Ascending aorta (tissue), 2 donors: ENCODE measurements around the gene STAM. TPM values are rescaled to one million over a fixed set of nuclear protein-coding genes. Genes with fewer than 3 reads are reported as not detected.

Experiments
- DNase-seq, 2 donors: peaks; one replicate each; pipeline ENCODE4 v3.0.0-alpha.2; 2019; ENCODE audit warnings: low spot score in 2 of 2
- H3K27ac ChIP-seq, 2 donors: fragments of 200-600 bp; sonication (generic); one replicate each; pipeline ENCODE4 v1.5.1; 2016 to 2017; ENCODE audit warnings: mild to moderate bottlenecking in 1 of 2
- H3K27me3 ChIP-seq: fragments of 200-600 bp; sonication (generic); one replicate; pipeline ENCODE4 v1.5.1; 2017
- H3K36me3 ChIP-seq, 2 donors: fragments of 200-600 bp; sonication (generic); one replicate each; pipeline ENCODE4 v1.5.1; 2016
- H3K4me1 ChIP-seq, 2 donors: fragments of 200-600 bp; sonication (generic); one replicate each; pipeline ENCODE4 v1.5.1; 2016 to 2017; ENCODE audit warnings: mild to moderate bottlenecking in 1 of 2
- H3K4me3 ChIP-seq, 2 donors: fragments of 200-600 bp; sonication (generic); one replicate each; pipeline ENCODE4 v1.5.1; 2016 to 2017; ENCODE audit warnings: mild to moderate bottlenecking in 1 of 2
- H3K9me3 ChIP-seq, 2 donors: fragments of 200-600 bp; sonication (generic); one replicate each; pipeline ENCODE4 v1.5.1; 2016
- intact Hi-C: fragments of 100-400 bp; cut with DNase I; formaldehyde crosslinking; loops from one replicate; pipeline ENCODE4 v1.15.1; 2023
- total RNA-seq: library from RNA; depleted of rRNA; stranded (reverse); fragments of >200 nt; gene quantifications from one replicate; pipeline ENCODE4 v1.1.0, GENCODE V29; 2016
- TF ChIP-seq, protein P1 (sequence below), 3 experiments: fragments of 200-600 bp in 2 of 3; fragments of 450-650 bp in 1 of 3; sonication (generic) in 2 of 3; IDR thresholded peaks; one replicate each; pipeline ENCODE4 v1.5.1; 2016 to 2019; ENCODE audit warnings: antibody characterized with exemption in 3 of 3, mild to moderate bottlenecking in 1 of 3, moderate library complexity in 1 of 3

STAM gene
- total RNA-seq, 1 donor from 2014 or later = 1.5 TPM

- intact Hi-C loops = loop anchor here (5.0 kb wide), 1 partner anchor 496 kb away; no protein-coding TSS in a partner anchor
- H3K4me3 ChIP-seq = no peak overlapping the region
- no peaks in the 10 kb centered on the region for H3K27me3 ChIP-seq
- peak overlapping the region in 1 of 2 donors; percentile 43 for H3K27ac ChIP-seq
- H3K36me3 ChIP-seq = no peaks in the 10 kb centered on the region
- H3K4me1 ChIP-seq = no peaks in the 10 kb centered on the region
- no peak for DNase-seq
- H3K9me3 ChIP-seq = no peaks in the 10 kb centered on the region
- TF ChIP-seq, protein P1, sequence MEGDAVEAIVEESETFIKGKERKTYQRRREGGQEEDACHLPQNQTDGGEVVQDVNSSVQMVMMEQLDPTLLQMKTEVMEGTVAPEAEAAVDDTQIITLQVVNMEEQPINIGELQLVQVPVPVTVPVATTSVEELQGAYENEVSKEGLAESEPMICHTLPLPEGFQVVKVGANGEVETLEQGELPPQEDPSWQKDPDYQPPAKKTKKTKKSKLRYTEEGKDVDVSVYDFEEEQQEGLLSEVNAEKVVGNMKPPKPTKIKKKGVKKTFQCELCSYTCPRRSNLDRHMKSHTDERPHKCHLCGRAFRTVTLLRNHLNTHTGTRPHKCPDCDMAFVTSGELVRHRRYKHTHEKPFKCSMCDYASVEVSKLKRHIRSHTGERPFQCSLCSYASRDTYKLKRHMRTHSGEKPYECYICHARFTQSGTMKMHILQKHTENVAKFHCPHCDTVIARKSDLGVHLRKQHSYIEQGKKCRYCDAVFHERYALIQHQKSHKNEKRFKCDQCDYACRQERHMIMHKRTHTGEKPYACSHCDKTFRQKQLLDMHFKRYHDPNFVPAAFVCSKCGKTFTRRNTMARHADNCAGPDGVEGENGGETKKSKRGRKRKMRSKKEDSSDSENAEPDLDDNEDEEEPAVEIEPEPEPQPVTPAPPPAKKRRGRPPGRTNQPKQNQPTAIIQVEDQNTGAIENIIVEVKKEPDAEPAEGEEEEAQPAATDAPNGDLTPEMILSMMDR (IDR thresholded peaks at IDR 0.05) = no peak
These were observed 92.3 kb downstream of the STAM start for GRCh38 chr10:17736223-17736622.

GRCh38 chr10:17737027-17737965, 93.3 kb downstream of the STAM start:
- H3K36me3 ChIP-seq = no peaks in the 10 kb centered on the region
- DNase-seq = no peak
- H3K9me3 ChIP-seq = no peaks in the 10 kb centered on the region
- TF ChIP-seq, protein P1 (IDR thresholded peaks at IDR 0.05) = peak; percentile 30 to 64 (median 37)
- H3K4me1 ChIP-seq = no peaks in the 10 kb centered on the region
- H3K27me3 ChIP-seq = no peaks in the 10 kb centered on the region
- intact Hi-C loops = loop anchor here (5.0 kb wide), 1 partner anchor 495 kb away; no protein-coding TSS in a partner anchor
- H3K4me3 ChIP-seq = no peak overlapping the region
- no peak overlapping the region for H3K27ac ChIP-seq

GRCh38 chr10:17740668-17741067, 96.7 kb downstream of the STAM start:
- H3K9me3 ChIP-seq = no peaks in the 10 kb centered on the region

DNA sequence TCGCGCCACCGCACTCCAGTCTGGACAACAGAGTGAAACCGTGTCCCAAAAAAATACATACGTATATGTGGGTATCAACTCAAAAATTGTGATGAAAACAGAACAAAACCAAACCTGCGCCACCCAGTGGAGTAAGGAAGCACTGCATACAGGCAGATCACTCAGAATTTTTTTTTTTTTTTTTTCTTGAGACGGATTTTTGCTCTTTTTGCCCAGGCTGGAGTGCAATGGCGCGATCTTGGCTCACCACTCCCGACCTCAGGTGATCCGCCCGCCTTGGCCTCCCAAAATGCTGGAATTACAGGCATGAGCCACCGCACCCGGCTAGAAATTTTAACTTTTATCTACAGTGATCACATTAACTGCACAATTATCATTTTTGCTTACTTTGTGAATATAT, 99.0 kb downstream of the STAM start:
- Histone ChIP-seq H3K4me1 (no peaks in the 10 kb centered on the region), H3K4me3 (no peak overlapping the region), H3K27me3 (no peaks in the 10 kb centered on the region), H3K9me3 (no peaks in the 10 kb centered on the region), H3K36me3 (no peaks in the 10 kb centered on the region), H3K27ac (no peak overlapping the region)
- TF ChIP-seq, protein P1 (IDR thresholded peaks at IDR 0.05) = peak; percentile 67 to 93 (median 91)
- peak in 1 of 2 donors; percentile 74 for DNase-seq
- intact Hi-C loops = loop anchor here (1.0 kb wide), 1 partner anchor 136 kb away; no protein-coding TSS in a partner anchor

More at GRCh38 chr10:17740668-17741067, 96.7 kb downstream of the STAM start:
- Histone ChIP-seq H3K27me3 (no peaks in the 10 kb centered on the region), H3K4me3 (no peak overlapping the region), H3K36me3 (no peaks in the 10 kb centered on the region), H3K27ac (no peak overlapping the region), H3K4me1 (no peaks in the 10 kb centered on the region)
- TF ChIP-seq, protein P1 (IDR thresholded peaks at IDR 0.05) = no peak
- no peak for DNase-seq
- intact Hi-C loops = no loop called here

DNA sequence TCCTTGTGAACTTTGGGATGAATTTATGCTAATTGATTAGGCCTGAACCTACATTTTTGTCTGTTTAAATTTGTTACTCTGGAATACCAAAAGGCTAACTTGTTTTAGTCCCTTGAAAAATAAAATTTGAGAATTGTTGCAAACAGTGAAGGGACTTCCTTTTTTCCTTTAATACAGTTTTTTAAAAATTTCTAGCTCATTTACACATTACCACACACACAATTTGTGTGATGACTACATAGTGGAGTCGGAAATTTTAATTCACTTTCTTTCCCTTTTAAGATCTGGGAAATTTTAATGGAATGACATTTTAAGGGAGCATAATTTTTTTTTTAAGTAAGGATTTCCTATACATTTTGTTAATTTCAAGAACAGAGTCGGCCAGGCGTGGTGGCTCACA, 99.5 kb downstream of the STAM start:
- H3K27me3 ChIP-seq = no peaks in the 10 kb centered on the region
- H3K27ac ChIP-seq = no peak overlapping the region
- intact Hi-C loops = loop anchor here (1.0 kb wide), 1 partner anchor 136 kb away; no protein-coding TSS in a partner anchor
- H3K36me3 ChIP-seq = no peaks in the 10 kb centered on the region
- H3K4me3 ChIP-seq = no peak overlapping the region
- H3K9me3 ChIP-seq = no peaks in the 10 kb centered on the region
- TF ChIP-seq, protein P1 (IDR thresholded peaks at IDR 0.05) = no peak
- DNase-seq = no peak
- no peaks in the 10 kb centered on the region for H3K4me1 ChIP-seq
